CD4-positive, alpha-beta T cell treated with Interleukin-15 for 1 hour (primary cell): Measurements from ENCODE around the gene LIFR.
"Not testable (repeated sequence)": the region's sequence is repeated elsewhere in the genome, so short reads cannot be mapped to it uniquely, and the experiment has no call there.

Experiments
- DNase-seq: peaks from one replicate; pipeline ENCODE4 v3.0.0-alpha.2; 2020

LIFR gene

GRCh38 chr5:38548064-38548759, 8.2 kb downstream of the LIFR start:
- no peak for DNase-seq

- DNase-seq, result no peak
These were observed 9.2 kb downstream of the LIFR start for GRCh38 chr5:38547257-38547656.

- DNase-seq, result no peak
These were observed 9.7 kb downstream of the LIFR start for GRCh38 chr5:38546691-38547146.

GRCh38 chr5:38543886-38544285, 12.6 kb downstream of the LIFR start:
- no peak for DNase-seq

- no peak for DNase-seq
These were observed 13.4 kb downstream of the LIFR start for GRCh38 chr5:38543074-38543473.

- no peak for DNase-seq
These were observed 15.2 kb downstream of the LIFR start for GRCh38 chr5:38541174-38541725.

GRCh38 chr5:38540314-38540713, 16.1 kb downstream of the LIFR start:
- DNase-seq, result no peak

- no peak for DNase-seq
These were observed 18.3 kb downstream of the LIFR start for GRCh38 chr5:38538161-38538560.

GRCh38 chr5:38537505-38537904, 18.9 kb downstream of the LIFR start:
- DNase-seq, result no peak

- DNase-seq, result no peak
These were observed 19.5 kb downstream of the LIFR start for GRCh38 chr5:38536968-38537367.

- no peak for DNase-seq
These were observed 20.6 kb downstream of the LIFR start for GRCh38 chr5:38535845-38536244.

GRCh38 chr5:38535248-38535750, 21.1 kb downstream of the LIFR start:
- DNase-seq, result no peak

GRCh38 chr5:38534156-38534453, 22.3 kb downstream of the LIFR start:
- no peak for DNase-seq

- no peak for DNase-seq
These were observed 22.9 kb downstream of the LIFR start for GRCh38 chr5:38533286-38534155.

GRCh38 chr5:38532165-38532669, 24.2 kb downstream of the LIFR start:
- no peak for DNase-seq

GRCh38 chr5:38531518-38531917, 24.9 kb downstream of the LIFR start:
- DNase-seq, result no peak

- DNase-seq, result no peak
These were observed 26.3 kb downstream of the LIFR start for GRCh38 chr5:38529955-38530646.

GRCh38 chr5:38528162-38528703, 28.2 kb downstream of the LIFR start:
- DNase-seq, result no peak

GRCh38 chr5:38527475-38527874, 29.0 kb downstream of the LIFR start:
- no peak for DNase-seq

- DNase-seq, result no peak
These were observed 32.4 kb downstream of the LIFR start for GRCh38 chr5:38524022-38524421.

- no peak for DNase-seq
These were observed 37.0 kb downstream of the LIFR start for GRCh38 chr5:38519476-38519875.

GRCh38 chr5:38518341-38518740, 38.1 kb downstream of the LIFR start:
- no peak for DNase-seq

- not testable (repeated sequence) for DNase-seq
These were observed 39.8 kb downstream of the LIFR start for GRCh38 chr5:38516649-38517048.
